Endodermal cell (in vitro differentiated cells): ENCODE data around the gene RCSD1. TPM values are rescaled to one million over a fixed set of nuclear protein-coding genes. Genes with fewer than 3 reads are reported as not detected.
A peak's percentile ranks its signal among the peaks of the same experiment; 100 is the strongest.
"Not testable (repeated sequence)": the region's sequence is repeated elsewhere in the genome, so short reads cannot be mapped to it uniquely, and the experiment has no call there.

Experiments
- DNase-seq: peaks from one replicate; pipeline ENCODE4 v3.0.0-alpha.2; 2017
- H3K27ac ChIP-seq: 2 replicates; pipeline ENCODE4 v1.5.1; 2013; ENCODE audit warnings: mild to moderate bottlenecking, low read depth, low read length, moderate library complexity
- H3K27me3 ChIP-seq: 2 replicates; pipeline ENCODE4 v1.6.1; 2013; ENCODE audit warnings: mild to moderate bottlenecking, low read length, moderate library complexity; ENCODE audit not compliant: insufficient read depth, control insufficient read depth, poor library complexity, severe bottlenecking
- H3K36me3 ChIP-seq: 2 replicates; pipeline ENCODE4 v1.7.0; 2013; ENCODE audit warnings: mild to moderate bottlenecking, low read length, moderate library complexity; ENCODE audit not compliant: control insufficient read depth, insufficient read depth
- H3K4me1 ChIP-seq: one replicate; pipeline ENCODE4 v1.7.0; 2013; ENCODE audit warnings: low read length; ENCODE audit not compliant: control insufficient read depth, insufficient read depth
- H3K4me3 ChIP-seq: 2 replicates; pipeline ENCODE4 v1.5.1; 2013; ENCODE audit warnings: mild to moderate bottlenecking, low read length, moderate library complexity
- H3K9ac ChIP-seq: 2 replicates; pipeline ENCODE4 v1.6.1; 2013; ENCODE audit warnings: mild to moderate bottlenecking, low read length, moderate library complexity; ENCODE audit not compliant: poor library complexity, severe bottlenecking; ENCODE audit errors: extremely low read depth
- H3K9me3 ChIP-seq: 2 replicates; pipeline ENCODE4 v1.6.1; 2013; ENCODE audit warnings: mild to moderate bottlenecking, low read length, moderate library complexity; ENCODE audit not compliant: control insufficient read depth
- H3K27ac Mint-ChIP-seq: 2 replicates; pipeline ENCODE4 v1.8.0; 2020; ENCODE audit warnings: mixed read lengths
- H3K27me3 Mint-ChIP-seq: 2 replicates; pipeline ENCODE4 v1.8.0; 2021; ENCODE audit warnings: mild to moderate bottlenecking, mixed read lengths; ENCODE audit not compliant: insufficient read depth
- H3K36me3 Mint-ChIP-seq: 2 replicates; pipeline ENCODE4 v1.8.0; 2020; ENCODE audit warnings: low read depth, mixed read lengths
- H3K4me1 Mint-ChIP-seq: 2 replicates; pipeline ENCODE4 v1.8.0; 2020; ENCODE audit warnings: mixed read lengths
- H3K4me3 Mint-ChIP-seq: 2 replicates; pipeline ENCODE4 v1.8.0; 2020; ENCODE audit warnings: mild to moderate bottlenecking, moderate library complexity, mixed read lengths
- H3K9me3 Mint-ChIP-seq: 2 replicates; pipeline ENCODE4 v1.8.0; 2020; ENCODE audit warnings: mild to moderate bottlenecking, mixed read lengths
- CTCF ChIP-seq: fragments of 200-600 bp; sonication (generic); conservative IDR thresholded peaks from 2 replicates; pipeline ENCODE4 v1.5.0; 2021; ENCODE audit warnings: antibody characterized with exemption, mild to moderate bottlenecking
- WGBS, 2 experiments: methylation state at CpG; one replicate each; pipeline versions ENCODE4 v1.1.5 to v1.1.7; 2013; ENCODE audit warnings: missing lambda C conversion rate in 2 of 2, mixed read lengths in 1 of 2; ENCODE audit not compliant: insufficient coverage in 1 of 2, insufficient read length in 1 of 2; 5-methylcytosine and 5-hydroxymethylcytosine counted together
- total RNA-seq, 2 donors: library from RNA; stranded (reverse); fragmentation: NEBNext Ultra II Directional in 1 of 2; extraction: Animal tissue kit (Norgen Biotek cat#: 25700) in 1 of 2; gene quantifications; 2 replicates in 1 of 2; 3 replicates in 1 of 2; pipeline ENCODE4 v1.2.1, GENCODE V29; 2021

RCSD1 gene
- total RNA-seq, 2 donors from 2014 or later: 0.11 to 0.29 TPM

GRCh38 chr1:167737169-167737568 lies 107.1 kb downstream of the RCSD1 start:
- peaks cover 24% of the 10 kb centered on the region for H3K36me3 Mint-ChIP-seq
- no peak overlapping the region for H3K4me3 Mint-ChIP-seq
- H3K9ac ChIP-seq: no peak overlapping the region
- H3K4me1 Mint-ChIP-seq: peaks cover 18% of the 10 kb centered on the region
- H3K27me3 ChIP-seq: peaks cover 33% of the 10 kb centered on the region
- H3K27ac ChIP-seq: no peak overlapping the region
- H3K4me3 ChIP-seq: no peak overlapping the region
- H3K9me3 Mint-ChIP-seq: peaks cover 8% of the 10 kb centered on the region
- no peaks in the 10 kb centered on the region for H3K4me1 ChIP-seq
- DNase-seq: no peak
- H3K27me3 Mint-ChIP-seq: peaks cover 29% of the 10 kb centered on the region
- 94 to 97% methylated on average over 4 of the region's 4 CpGs for WGBS, 2 experiments
- H3K27ac Mint-ChIP-seq: no peak overlapping the region
- H3K9me3 ChIP-seq: peaks cover 13% of the 10 kb centered on the region
- no peak for TF ChIP-seq CTCF
- peaks cover 10% of the 10 kb centered on the region for H3K36me3 ChIP-seq

GRCh38 chr1:167738158-167738557 lies 108.1 kb downstream of the RCSD1 start:
- Histone ChIP-seq H3K9me3 (peaks cover 13% of the 10 kb centered on the region), H3K4me1 (no peaks in the 10 kb centered on the region), H3K36me3 (peaks cover 6% of the 10 kb centered on the region), H3K27me3 (peaks cover 33% of the 10 kb centered on the region), H3K4me3 (no peak overlapping the region), H3K9ac (no peak overlapping the region), H3K27ac (no peak overlapping the region)
- H3K4me3 Mint-ChIP-seq: no peak overlapping the region
- peaks cover 17% of the 10 kb centered on the region for H3K36me3 Mint-ChIP-seq
- no peak for DNase-seq
- peaks cover 24% of the 10 kb centered on the region for H3K27me3 Mint-ChIP-seq
- no peak for TF ChIP-seq CTCF
- WGBS, 2 experiments: 85 to 95% methylated on average over 7 to 8 of the region's 8 CpGs
- no peak overlapping the region for H3K27ac Mint-ChIP-seq
- H3K9me3 Mint-ChIP-seq: peaks cover 8% of the 10 kb centered on the region
- peaks cover 26% of the 10 kb centered on the region for H3K4me1 Mint-ChIP-seq

- Mint-ChIP-seq H3K4me1 (peaks cover 37% of the 10 kb centered on the region), H3K4me3 (no peak overlapping the region), H3K27me3 (peaks cover 11% of the 10 kb centered on the region), H3K36me3 (peaks cover 10% of the 10 kb centered on the region), H3K9me3 (peaks cover 8% of the 10 kb centered on the region), H3K27ac (peak overlapping the region; percentile 2)
- Histone ChIP-seq H3K9me3 (peaks cover 13% of the 10 kb centered on the region), H3K27ac (no peak overlapping the region), H3K36me3 (peaks cover 5% of the 10 kb centered on the region), H3K27me3 (peaks cover 33% of the 10 kb centered on the region), H3K4me3 (no peak overlapping the region), H3K4me1 (no peaks in the 10 kb centered on the region), H3K9ac (no peak overlapping the region)
- no peak for TF ChIP-seq CTCF
- DNase-seq: no peak
- 84 to 86% methylated on average over 3 of the region's 3 CpGs for WGBS, 2 experiments
Observed at GRCh38 chr1:167739752-167740151, 109.7 kb downstream of the RCSD1 start.

- DNase-seq, H3K36me3 ChIP-seq, H3K9me3 Mint-ChIP-seq, H3K4me3 Mint-ChIP-seq, H3K4me3 ChIP-seq, H3K9ac ChIP-seq, H3K27ac ChIP-seq, H3K4me1 ChIP-seq, H3K27ac Mint-ChIP-seq: not testable (repeated sequence)
- Mint-ChIP-seq H3K36me3 (peaks cover 10% of the 10 kb centered on the region), H3K27me3 (peaks cover 10% of the 10 kb centered on the region), H3K4me1 (peaks cover 40% of the 10 kb centered on the region)
- H3K9me3 ChIP-seq: peaks cover 13% of the 10 kb centered on the region
- 92 to 95% methylated on average over 5 to 7 of the region's 7 CpGs for WGBS, 2 experiments
- peaks cover 33% of the 10 kb centered on the region for H3K27me3 ChIP-seq
Observed at GRCh38 chr1:167741103-167741502, 111.1 kb downstream of the RCSD1 start.

- not testable (repeated sequence) for H3K36me3 ChIP-seq, H3K4me3 ChIP-seq, H3K4me1 ChIP-seq, H3K27ac ChIP-seq, H3K4me3 Mint-ChIP-seq, DNase-seq, H3K9ac ChIP-seq, H3K9me3 Mint-ChIP-seq
- Histone ChIP-seq H3K9me3 (peaks cover 12% of the 10 kb centered on the region), H3K27me3 (peaks cover 20% of the 10 kb centered on the region)
- peaks cover 44% of the 10 kb centered on the region for H3K4me1 Mint-ChIP-seq
- H3K36me3 Mint-ChIP-seq: peaks cover 10% of the 10 kb centered on the region
- peak overlapping the region; percentile 66 for H3K27ac Mint-ChIP-seq
- 92 to 100% methylated on average over 1 of the region's 1 CpG for WGBS, 2 experiments
- H3K27me3 Mint-ChIP-seq: peaks cover 10% of the 10 kb centered on the region
Observed at GRCh38 chr1:167742392-167743057, 112.5 kb downstream of the RCSD1 start.
